Vagina (tissue), 2 donors: ENCODE results near the gene SLC5A6. TPM values are rescaled to one million over a fixed set of nuclear protein-coding genes. Genes with fewer than 3 reads are reported as not detected.

Experiments
- DNase-seq, 2 donors: peaks; one replicate each; pipeline ENCODE4 v3.0.0-alpha.2; 2017; ENCODE audit errors: extremely low spot score in 2 of 2
- H3K27ac ChIP-seq: fragments of 200-600 bp; sonication (generic); one replicate; pipeline ENCODE4 v1.5.1; 2019
- H3K27me3 ChIP-seq: fragments of 200-600 bp; sonication (generic); one replicate; pipeline ENCODE4 v1.5.1; 2019
- H3K36me3 ChIP-seq, 2 donors: fragments of 200-600 bp; sonication (generic); one replicate each; pipeline ENCODE4 v1.5.1; 2017 to 2019
- H3K4me1 ChIP-seq: fragments of 200-600 bp; sonication (generic); one replicate; pipeline ENCODE4 v1.5.1; 2019
- H3K4me3 ChIP-seq, 2 donors: fragments of 200-600 bp; sonication (generic); 1 replicate in 1 of 2; 2 replicates in 1 of 2; pipeline ENCODE4 v1.5.1; 2016 to 2019
- H3K9me3 ChIP-seq: fragments of 200-600 bp; sonication (generic); one replicate; pipeline ENCODE4 v1.5.1; 2019
- CTCF ChIP-seq, 3 experiments: fragments of 450-650 bp in 2 of 3; fragments of 200-600 bp in 1 of 3; sonication (generic) in 1 of 3; IDR thresholded peaks; one replicate each; pipeline ENCODE4 v1.5.1; 2017 to 2019; ENCODE audit warnings: antibody characterized with exemption in 3 of 3, mild to moderate bottlenecking in 2 of 3, moderate library complexity in 2 of 3
- POLR2A ChIP-seq, 2 donors: fragments of 450-650 bp; IDR thresholded peaks; one replicate each; pipeline ENCODE4 v1.6.1; 2017; ENCODE audit warnings: antibody characterized with exemption in 2 of 2, mild to moderate bottlenecking in 2 of 2, moderate library complexity in 2 of 2
- POLR2AphosphoS5 ChIP-seq, 2 donors: sonication (generic); formaldehyde crosslinking; IDR thresholded peaks; one replicate each; pipeline ENCODE4 v1.9.0; 2017; ENCODE audit warnings: antibody characterized with exemption in 2 of 2, mild to moderate bottlenecking in 2 of 2, low read depth in 1 of 2; ENCODE audit not compliant: insufficient read depth in 1 of 2
- intact Hi-C: fragments of 100-400 bp; cut with DNase I; formaldehyde crosslinking; loops from one replicate; pipeline ENCODE4 v1.15.1; 2023
- total RNA-seq: library from RNA; depleted of rRNA; stranded (reverse); fragments of >200 nt; gene quantifications from one replicate; pipeline ENCODE4 v1.2.3, GENCODE V29; 2016

SLC5A6 gene
- total RNA-seq, 1 donor from 2014 or later, result 37.3 TPM

- Histone ChIP-seq H3K36me3 (peaks cover 0 to 57% of the 10 kb centered on the region in 2 donors), H3K9me3 (no peaks in the 10 kb centered on the region), H3K4me3 (no peak overlapping the region), H3K27me3 (no peaks in the 10 kb centered on the region), H3K27ac (no peak overlapping the region), H3K4me1 (no peaks in the 10 kb centered on the region)
- DNase-seq, result no peak
- intact Hi-C loops, result no loop called here
- TF ChIP-seq POLR2A (IDR thresholded peaks at IDR 0.05) (no peak), POLR2AphosphoS5 (IDR thresholded peaks at IDR 0.05; ENCODE audit: insufficient read depth in 1 of 2, low read depth in 1 of 2) (no peak), CTCF (IDR thresholded peaks at IDR 0.05) (no peak)
Observed at GRCh38 chr2:27242614-27242951, 30.5 kb upstream of the SLC5A6 start.

- no peak for DNase-seq
- intact Hi-C loops, result no loop called here
- Histone ChIP-seq H3K4me3 (no peak overlapping the region), H3K27ac (no peak overlapping the region), H3K27me3 (no peaks in the 10 kb centered on the region), H3K4me1 (no peaks in the 10 kb centered on the region), H3K36me3 (peaks cover 0 to 62% of the 10 kb centered on the region in 2 donors), H3K9me3 (no peaks in the 10 kb centered on the region)
- TF ChIP-seq POLR2A (IDR thresholded peaks at IDR 0.05) (no peak), POLR2AphosphoS5 (IDR thresholded peaks at IDR 0.05; ENCODE audit: insufficient read depth in 1 of 2, low read depth in 1 of 2) (no peak), CTCF (IDR thresholded peaks at IDR 0.05) (no peak)
Observed at GRCh38 chr2:27241761-27242613, 29.9 kb upstream of the SLC5A6 start.

GRCh38 chr2:27240406-27240805, 28.3 kb upstream of the SLC5A6 start:
- no peak overlapping the region for H3K27ac ChIP-seq
- DNase-seq, result no peak
- H3K36me3 ChIP-seq, result peaks cover 0 to 78% of the 10 kb centered on the region in 2 donors
- no peaks in the 10 kb centered on the region for H3K9me3 ChIP-seq
- H3K4me1 ChIP-seq, result no peaks in the 10 kb centered on the region
- H3K27me3 ChIP-seq, result no peaks in the 10 kb centered on the region
- intact Hi-C loops, result no loop called here
- TF ChIP-seq CTCF (IDR thresholded peaks at IDR 0.05), result no peak
- no peak for TF ChIP-seq POLR2AphosphoS5 (IDR thresholded peaks at IDR 0.05; ENCODE audit: insufficient read depth in 1 of 2, low read depth in 1 of 2)
- no peak for TF ChIP-seq POLR2A (IDR thresholded peaks at IDR 0.05)
- H3K4me3 ChIP-seq, result no peak overlapping the region

GRCh38 chr2:27238976-27239375, 26.9 kb upstream of the SLC5A6 start:
- DNase-seq, result no peak
- TF ChIP-seq POLR2AphosphoS5 (IDR thresholded peaks at IDR 0.05; ENCODE audit: insufficient read depth in 1 of 2, low read depth in 1 of 2) (no peak), CTCF (IDR thresholded peaks at IDR 0.05) (no peak), POLR2A (IDR thresholded peaks at IDR 0.05) (no peak)
- H3K36me3 ChIP-seq, result peaks cover 0 to 89% of the 10 kb centered on the region in 2 donors
- H3K4me1 ChIP-seq, result no peaks in the 10 kb centered on the region
- no peaks in the 10 kb centered on the region for H3K9me3 ChIP-seq
- no peaks in the 10 kb centered on the region for H3K27me3 ChIP-seq
- no peak overlapping the region for H3K27ac ChIP-seq
- H3K4me3 ChIP-seq, result no peak overlapping the region
- intact Hi-C loops, result no loop called here

GRCh38 chr2:27237341-27237945, 25.4 kb upstream of the SLC5A6 start:
- TF ChIP-seq CTCF (IDR thresholded peaks at IDR 0.05), result no peak
- TF ChIP-seq POLR2AphosphoS5 (IDR thresholded peaks at IDR 0.05; ENCODE audit: insufficient read depth in 1 of 2, low read depth in 1 of 2), result no peak
- no peak overlapping the region for H3K4me3 ChIP-seq
- no peak for DNase-seq
- intact Hi-C loops, result no loop called here
- peaks cover 0 to 88% of the 10 kb centered on the region in 2 donors for H3K36me3 ChIP-seq
- no peaks in the 10 kb centered on the region for H3K27me3 ChIP-seq
- H3K4me1 ChIP-seq, result no peaks in the 10 kb centered on the region
- H3K27ac ChIP-seq, result no peak overlapping the region
- no peaks in the 10 kb centered on the region for H3K9me3 ChIP-seq
